DOHH2 (cell line): ENCODE measurements around the gene CORO1C.

ENCODE experiments used
- H3F3A ChIP-seq: fragments of 200-600 bp; sonication (generic), shearing (Covaris generic); 2 replicates; pipeline ENCODE4 v1.6.0; 2016; ENCODE audit warnings: antibody characterized with exemption, mild to moderate bottlenecking; ENCODE audit not compliant: control insufficient read depth, insufficient read depth
- H3K27ac ChIP-seq: fragments of 200-600 bp; sonication (generic); 2 replicates; pipeline ENCODE4 v1.5.1; 2014; ENCODE audit warnings: low read depth, mild to moderate bottlenecking, low read length, moderate library complexity
- H3K27me3 ChIP-seq: fragments of 200-600 bp; sonication (generic); 2 replicates; pipeline ENCODE4 v1.6.1; 2014; ENCODE audit warnings: mild to moderate bottlenecking, low read length, mixed read lengths; ENCODE audit not compliant: control insufficient read depth
- H3K36me3 ChIP-seq: fragments of 200-600 bp; sonication (generic); 2 replicates; pipeline ENCODE4 v1.6.1; 2014; ENCODE audit warnings: mild to moderate bottlenecking, low read length, moderate library complexity, mixed read lengths; ENCODE audit not compliant: control insufficient read depth
- H3K4me1 ChIP-seq: fragments of 200-600 bp; sonication (generic); 2 replicates; pipeline ENCODE4 v1.6.1; 2014; ENCODE audit warnings: mild to moderate bottlenecking, low read length, mixed read lengths; ENCODE audit not compliant: control insufficient read depth
- H3K4me2 ChIP-seq: fragments of 200-600 bp; sonication (generic); 2 replicates; pipeline ENCODE4 v1.6.0; 2014; ENCODE audit warnings: mild to moderate bottlenecking, low read length, moderate library complexity
- H3K4me3 ChIP-seq: fragments of 200-600 bp; sonication (generic); 2 replicates; pipeline ENCODE4 v1.5.1; 2014; ENCODE audit warnings: mild to moderate bottlenecking, low read length, mixed read lengths
- H3K79me2 ChIP-seq: fragments of 200-600 bp; sonication (generic); 2 replicates; pipeline ENCODE4 v1.6.1; 2014; ENCODE audit warnings: mild to moderate bottlenecking, low read length, mixed read lengths; ENCODE audit not compliant: control insufficient read depth
- H3K9me2 ChIP-seq: fragments of 200-600 bp; sonication (generic); replicated peaks from 2 replicates; pipeline ENCODE4 v1.6.1; 2014; ENCODE audit warnings: mild to moderate bottlenecking, low read length, mixed read lengths; ENCODE audit not compliant: control insufficient read depth
- H3K9me3 ChIP-seq: fragments of 200-600 bp; sonication (generic); 2 replicates; pipeline ENCODE4 v1.6.1; 2014; ENCODE audit warnings: antibody characterized with exemption, low read length, mixed read lengths; ENCODE audit not compliant: control insufficient read depth, insufficient read depth
- H4K20me1 ChIP-seq: fragments of 200-600 bp; sonication (generic); 2 replicates; pipeline ENCODE4 v1.6.0; 2014; ENCODE audit warnings: low read depth, mild to moderate bottlenecking, antibody characterized with exemption, low read length, moderate library complexity; ENCODE audit not compliant: control insufficient read depth, insufficient read depth
- EZH2phosphoT487 ChIP-seq: fragments of 200-600 bp; sonication (generic); IDR thresholded peaks from 2 replicates; pipeline ENCODE4 v1.6.1; 2017; ENCODE audit warnings: borderline replicate concordance, mild to moderate bottlenecking, antibody characterized with exemption, low read length, moderate library complexity, mixed read lengths
- TF ChIP-seq, protein P1 (sequence below): fragments of 200-600 bp; sonication (generic); IDR thresholded peaks from one replicate; pipeline ENCODE4 v1.5.1; 2014; ENCODE audit warnings: antibody characterized with exemption, mild to moderate bottlenecking, low read depth, low read length; ENCODE audit not compliant: poor library complexity, severe bottlenecking

CORO1C gene

DNA sequence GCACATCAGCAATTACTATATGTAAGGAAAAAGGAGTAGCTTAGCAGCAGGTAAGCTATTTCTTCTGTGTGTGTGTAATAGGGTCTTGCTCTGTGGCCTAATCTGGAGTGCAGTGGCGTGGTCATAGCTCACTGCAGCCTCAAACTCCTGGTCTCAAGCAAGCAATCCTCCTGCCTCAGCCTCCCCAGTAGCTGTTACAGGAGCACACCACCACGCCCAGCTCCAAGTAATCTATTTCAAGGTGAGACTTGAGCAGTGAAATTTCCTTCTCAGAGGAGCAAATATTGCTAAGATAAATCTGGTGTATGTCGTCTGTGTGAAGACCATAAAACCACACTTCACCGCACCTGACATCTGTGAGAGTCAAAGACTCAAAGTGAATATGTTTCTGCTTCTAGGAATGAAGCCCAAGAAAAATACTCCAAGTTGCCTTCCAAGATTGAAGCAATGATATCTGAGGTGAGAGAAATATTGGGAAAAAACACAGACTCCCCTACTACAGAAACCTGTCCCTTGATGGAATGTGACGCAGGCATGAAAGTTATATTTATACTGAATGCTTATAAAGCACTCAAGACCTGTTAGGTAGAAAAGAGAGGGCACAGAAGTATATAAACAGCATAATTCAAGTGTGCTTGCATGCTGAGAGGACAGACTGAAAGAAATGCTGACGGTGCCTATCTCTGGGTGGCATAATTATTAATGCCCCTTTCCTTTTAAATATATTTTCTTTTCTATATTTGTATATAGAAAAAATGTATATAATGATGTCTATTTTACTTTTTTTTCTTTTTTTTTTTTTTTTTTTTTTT lies 95.1 kb downstream of the CORO1C start:
- peaks cover 36% of the 10 kb centered on the region for H3F3A ChIP-seq
- no peaks in the 10 kb centered on the region for H3K36me3 ChIP-seq
- H3K4me3 ChIP-seq, result peak overlapping the region; percentile 54
- peak overlapping the region; percentile 69 for H3K4me2 ChIP-seq
- H3K9me2 ChIP-seq, result no peaks in the 10 kb centered on the region
- TF ChIP-seq, protein P1, sequence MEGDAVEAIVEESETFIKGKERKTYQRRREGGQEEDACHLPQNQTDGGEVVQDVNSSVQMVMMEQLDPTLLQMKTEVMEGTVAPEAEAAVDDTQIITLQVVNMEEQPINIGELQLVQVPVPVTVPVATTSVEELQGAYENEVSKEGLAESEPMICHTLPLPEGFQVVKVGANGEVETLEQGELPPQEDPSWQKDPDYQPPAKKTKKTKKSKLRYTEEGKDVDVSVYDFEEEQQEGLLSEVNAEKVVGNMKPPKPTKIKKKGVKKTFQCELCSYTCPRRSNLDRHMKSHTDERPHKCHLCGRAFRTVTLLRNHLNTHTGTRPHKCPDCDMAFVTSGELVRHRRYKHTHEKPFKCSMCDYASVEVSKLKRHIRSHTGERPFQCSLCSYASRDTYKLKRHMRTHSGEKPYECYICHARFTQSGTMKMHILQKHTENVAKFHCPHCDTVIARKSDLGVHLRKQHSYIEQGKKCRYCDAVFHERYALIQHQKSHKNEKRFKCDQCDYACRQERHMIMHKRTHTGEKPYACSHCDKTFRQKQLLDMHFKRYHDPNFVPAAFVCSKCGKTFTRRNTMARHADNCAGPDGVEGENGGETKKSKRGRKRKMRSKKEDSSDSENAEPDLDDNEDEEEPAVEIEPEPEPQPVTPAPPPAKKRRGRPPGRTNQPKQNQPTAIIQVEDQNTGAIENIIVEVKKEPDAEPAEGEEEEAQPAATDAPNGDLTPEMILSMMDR, result no peak
- no peak for TF ChIP-seq EZH2phosphoT487
- H3K27me3 ChIP-seq, result peaks cover 15% of the 10 kb centered on the region
- H3K9me3 ChIP-seq, result no peaks in the 10 kb centered on the region
- no peaks in the 10 kb centered on the region for H3K79me2 ChIP-seq
- peak overlapping the region; percentile 90 for H3K27ac ChIP-seq
- no peaks in the 10 kb centered on the region for H4K20me1 ChIP-seq
- peaks cover 98% of the 10 kb centered on the region for H3K4me1 ChIP-seq

DNA sequence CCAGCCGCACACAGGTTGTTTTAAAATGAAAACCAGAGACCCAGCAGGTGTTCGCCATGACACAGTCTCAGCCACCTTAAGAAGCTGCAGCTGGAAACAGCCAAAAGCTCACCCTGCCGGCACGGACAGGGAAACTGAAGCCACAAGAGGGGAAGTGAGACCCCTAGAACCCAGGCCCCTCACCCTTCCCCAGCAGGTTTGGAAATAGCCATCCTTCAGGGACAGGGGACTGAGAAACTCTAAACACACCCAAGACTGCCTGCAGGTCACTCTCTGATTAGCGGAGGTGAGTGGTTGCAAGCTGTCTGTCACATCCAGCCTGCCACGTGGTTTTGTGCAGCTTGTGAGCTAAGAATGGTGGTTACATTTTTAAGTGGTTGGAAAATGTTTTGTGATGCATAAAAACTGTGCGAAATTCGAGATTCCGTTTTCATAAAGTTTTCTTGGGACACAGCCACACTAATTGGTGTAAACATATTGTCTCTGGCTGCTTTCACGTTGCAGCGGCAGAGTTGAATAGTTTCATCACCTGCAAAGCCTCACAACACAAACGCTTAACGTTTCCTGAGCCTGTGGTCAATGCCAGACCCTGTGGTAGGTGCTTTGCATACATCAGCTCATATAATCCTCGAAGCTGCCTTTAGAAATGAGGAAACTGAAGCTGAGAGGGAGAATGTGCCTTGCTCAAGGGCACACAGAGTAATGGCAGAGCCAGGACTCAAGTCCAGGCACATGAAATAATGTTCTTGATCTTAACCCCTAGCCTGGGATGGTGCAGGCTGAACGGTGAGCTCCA lies 95.9 kb downstream of the CORO1C start:
- H4K20me1 ChIP-seq, result no peaks in the 10 kb centered on the region
- H3F3A ChIP-seq, result peaks cover 36% of the 10 kb centered on the region
- no peaks in the 10 kb centered on the region for H3K36me3 ChIP-seq
- H3K9me3 ChIP-seq, result no peaks in the 10 kb centered on the region
- H3K9me2 ChIP-seq, result no peaks in the 10 kb centered on the region
- no peaks in the 10 kb centered on the region for H3K79me2 ChIP-seq
- peak overlapping the region; percentile 54 for H3K4me3 ChIP-seq
- peak overlapping the region; percentile 90 for H3K27ac ChIP-seq
- no peak for TF ChIP-seq EZH2phosphoT487
- TF ChIP-seq, protein P1, result no peak
- H3K4me1 ChIP-seq, result peaks cover 98% of the 10 kb centered on the region
- peak overlapping the region; percentile 69 for H3K4me2 ChIP-seq
- peaks cover 10% of the 10 kb centered on the region for H3K27me3 ChIP-seq

DNA sequence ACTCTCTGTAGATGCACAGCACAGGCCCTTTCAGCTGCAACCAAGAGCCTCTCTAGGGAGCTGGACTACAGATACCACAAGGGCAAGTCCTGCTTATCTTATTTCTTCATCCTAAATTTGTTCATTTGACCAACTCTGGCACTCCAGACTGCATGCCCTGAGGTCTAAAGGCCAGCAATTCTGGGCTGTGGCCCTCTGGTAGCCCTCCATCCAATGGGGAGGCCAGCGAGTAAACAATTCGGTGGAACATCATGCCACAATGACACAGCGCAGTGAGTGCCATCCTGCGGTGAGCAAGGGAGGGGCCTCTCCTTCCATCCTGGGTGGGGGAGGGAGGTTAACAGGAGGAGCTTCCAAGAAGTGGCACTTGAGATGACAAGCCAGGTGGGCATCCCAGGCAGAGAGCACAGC lies 97.0 kb downstream of the CORO1C start:
- Histone ChIP-seq H3K9me3 (no peaks in the 10 kb centered on the region), H4K20me1 (no peaks in the 10 kb centered on the region), H3K4me2 (peak overlapping the region; percentile 69), H3K27ac (peak overlapping the region; percentile 90), H3K4me1 (peaks cover 87% of the 10 kb centered on the region), H3K27me3 (peaks cover 8% of the 10 kb centered on the region), H3F3A (peaks cover 32% of the 10 kb centered on the region), H3K4me3 (peak overlapping the region; percentile 54), H3K9me2 (no peaks in the 10 kb centered on the region), H3K36me3 (no peaks in the 10 kb centered on the region), H3K79me2 (no peaks in the 10 kb centered on the region)
- TF ChIP-seq, protein P1, result no peak
- TF ChIP-seq EZH2phosphoT487, result no peak
